ENCODE results near the gene ARHGEF25. TPM values are rescaled to one million over a fixed set of nuclear protein-coding genes. Genes with fewer than 3 reads are reported as not detected.

The ARHGEF25 gene
- total RNA-seq, 1 donor from 2014 or later, result 18.4 TPM

DNA sequence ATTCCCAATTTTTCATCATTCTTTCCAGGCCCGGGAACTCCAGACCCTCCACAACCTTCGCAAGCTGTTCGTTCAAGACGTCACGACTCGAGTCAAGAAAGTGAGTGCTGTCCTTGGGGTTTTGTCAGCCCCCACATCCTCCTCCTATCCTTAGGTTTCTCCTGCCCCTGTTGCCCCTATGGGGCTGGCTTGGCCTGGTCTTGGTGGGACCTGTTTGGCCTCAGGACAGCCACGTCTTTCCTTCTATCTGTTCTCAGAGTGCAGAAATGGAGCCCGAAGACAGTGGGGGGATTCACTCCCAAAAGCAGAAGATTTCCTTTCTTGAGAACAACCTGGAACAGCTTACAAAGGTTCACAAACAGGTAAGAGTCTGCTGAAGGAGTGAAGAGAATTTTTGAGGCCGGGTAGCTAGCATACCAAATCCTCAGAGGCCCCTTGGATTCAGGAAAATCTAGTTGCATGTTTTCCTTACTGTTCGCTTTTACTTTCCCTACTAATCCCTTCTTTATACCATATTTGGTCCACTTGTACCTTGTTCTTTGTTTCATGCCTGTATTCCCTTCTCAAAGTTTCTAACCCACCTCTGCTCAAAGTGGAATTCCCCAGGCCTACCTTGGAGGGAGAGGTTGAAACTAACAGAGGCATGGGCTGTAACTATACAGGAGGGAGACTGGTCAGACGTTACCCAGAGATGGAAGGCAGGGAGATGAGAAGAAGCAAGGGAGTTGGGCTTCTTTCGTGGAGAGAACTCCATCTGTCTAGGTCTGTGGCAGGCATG, 33.1 kb upstream of the ARHGEF25 start:
- TF ChIP-seq, protein P1, sequence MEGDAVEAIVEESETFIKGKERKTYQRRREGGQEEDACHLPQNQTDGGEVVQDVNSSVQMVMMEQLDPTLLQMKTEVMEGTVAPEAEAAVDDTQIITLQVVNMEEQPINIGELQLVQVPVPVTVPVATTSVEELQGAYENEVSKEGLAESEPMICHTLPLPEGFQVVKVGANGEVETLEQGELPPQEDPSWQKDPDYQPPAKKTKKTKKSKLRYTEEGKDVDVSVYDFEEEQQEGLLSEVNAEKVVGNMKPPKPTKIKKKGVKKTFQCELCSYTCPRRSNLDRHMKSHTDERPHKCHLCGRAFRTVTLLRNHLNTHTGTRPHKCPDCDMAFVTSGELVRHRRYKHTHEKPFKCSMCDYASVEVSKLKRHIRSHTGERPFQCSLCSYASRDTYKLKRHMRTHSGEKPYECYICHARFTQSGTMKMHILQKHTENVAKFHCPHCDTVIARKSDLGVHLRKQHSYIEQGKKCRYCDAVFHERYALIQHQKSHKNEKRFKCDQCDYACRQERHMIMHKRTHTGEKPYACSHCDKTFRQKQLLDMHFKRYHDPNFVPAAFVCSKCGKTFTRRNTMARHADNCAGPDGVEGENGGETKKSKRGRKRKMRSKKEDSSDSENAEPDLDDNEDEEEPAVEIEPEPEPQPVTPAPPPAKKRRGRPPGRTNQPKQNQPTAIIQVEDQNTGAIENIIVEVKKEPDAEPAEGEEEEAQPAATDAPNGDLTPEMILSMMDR (IDR thresholded peaks at IDR 0.05; ENCODE audit: unreplicated experiment), result no peak
- Mint-ChIP-seq H3K27me3 (peaks cover 2% of the 10 kb centered on the region), H3K36me3 (ENCODE audit: insufficient read depth) (no peaks in the 10 kb centered on the region), H3K9me3 (ENCODE audit: low read depth) (no peaks in the 10 kb centered on the region), H3K4me1 (ENCODE audit: low read depth) (no peaks in the 10 kb centered on the region), H3K4me3 (ENCODE audit: low read depth) (no peak overlapping the region), H3K27ac (no peak overlapping the region)
- DNase-seq (ENCODE audit: low spot score, unreplicated experiment), result no peak

- Mint-ChIP-seq H3K4me1 (ENCODE audit: low read depth) (no peaks in the 10 kb centered on the region), H3K27me3 (peaks cover 6% of the 10 kb centered on the region)
These were observed 32.2 kb upstream of the ARHGEF25 start for GRCh38 chr12:57579011-57579410.

GRCh38 chr12:57579677-57580465, 31.4 kb upstream of the ARHGEF25 start:
- H3K4me1 Mint-ChIP-seq (ENCODE audit: low read depth), result no peaks in the 10 kb centered on the region
- no peak for DNase-seq (ENCODE audit: low spot score, unreplicated experiment)
- H3K36me3 Mint-ChIP-seq (ENCODE audit: insufficient read depth), result no peaks in the 10 kb centered on the region
- no peak overlapping the region for H3K4me3 Mint-ChIP-seq (ENCODE audit: low read depth)
- no peak overlapping the region for H3K27ac Mint-ChIP-seq
- H3K9me3 Mint-ChIP-seq (ENCODE audit: low read depth), result no peaks in the 10 kb centered on the region
- H3K27me3 Mint-ChIP-seq, result peaks cover 14% of the 10 kb centered on the region
- TF ChIP-seq, protein P1 (IDR thresholded peaks at IDR 0.05; ENCODE audit: unreplicated experiment), result no peak

More at GRCh38 chr12:57579011-57579410, 32.2 kb upstream of the ARHGEF25 start:
- no peak for DNase-seq (ENCODE audit: low spot score, unreplicated experiment)
- H3K27ac Mint-ChIP-seq, result no peak overlapping the region
- no peaks in the 10 kb centered on the region for H3K36me3 Mint-ChIP-seq (ENCODE audit: insufficient read depth)
- TF ChIP-seq, protein P1 (IDR thresholded peaks at IDR 0.05; ENCODE audit: unreplicated experiment), result no peak
- H3K4me3 Mint-ChIP-seq (ENCODE audit: low read depth), result no peak overlapping the region
- H3K9me3 Mint-ChIP-seq (ENCODE audit: low read depth), result no peaks in the 10 kb centered on the region

DNA sequence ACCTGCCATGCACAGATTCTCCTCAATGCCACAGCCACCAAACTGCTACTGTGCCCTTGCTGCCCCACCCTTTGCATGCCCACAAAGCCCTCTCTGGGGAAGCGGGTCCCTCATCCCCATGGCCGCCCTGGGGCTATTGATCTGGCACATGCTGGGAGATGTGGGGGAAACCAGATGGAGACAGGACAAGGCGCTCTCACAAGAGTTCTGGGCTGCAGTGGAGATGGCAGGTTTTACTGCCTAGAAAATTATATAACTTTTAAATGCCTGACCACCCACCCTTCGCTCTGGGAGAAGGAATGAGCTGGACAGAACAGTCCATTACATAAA, 30.8 kb upstream of the ARHGEF25 start:
- TF ChIP-seq, protein P1 (IDR thresholded peaks at IDR 0.05; ENCODE audit: unreplicated experiment), result no peak
- Mint-ChIP-seq H3K4me1 (ENCODE audit: low read depth) (no peaks in the 10 kb centered on the region), H3K4me3 (ENCODE audit: low read depth) (no peak overlapping the region), H3K36me3 (ENCODE audit: insufficient read depth) (no peaks in the 10 kb centered on the region), H3K27ac (no peak overlapping the region), H3K9me3 (ENCODE audit: low read depth) (no peaks in the 10 kb centered on the region), H3K27me3 (peaks cover 20% of the 10 kb centered on the region)
- no peak for DNase-seq (ENCODE audit: low spot score, unreplicated experiment)

DNA sequence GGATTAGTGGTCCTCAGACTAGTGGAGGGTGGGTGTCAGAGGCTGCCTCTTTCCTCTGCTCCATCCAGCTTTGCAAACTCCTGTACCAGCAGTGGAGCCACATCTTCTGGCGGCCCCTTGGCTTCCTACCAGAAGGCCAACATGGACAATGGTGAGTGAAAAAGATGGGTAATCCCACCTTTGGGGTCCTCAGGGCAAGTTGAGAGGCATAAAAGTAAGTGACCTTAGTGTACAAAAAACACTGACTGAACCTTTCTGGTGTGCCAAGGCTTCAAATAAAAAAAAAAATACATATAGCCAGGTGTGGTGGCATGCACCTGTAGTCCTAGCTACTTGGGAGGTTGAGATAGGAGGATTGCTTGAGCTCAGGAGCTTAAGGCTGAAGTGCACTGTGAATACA, 29.4 kb upstream of the ARHGEF25 start:
- peaks cover 22% of the 10 kb centered on the region for H3K27me3 Mint-ChIP-seq
- H3K9me3 Mint-ChIP-seq (ENCODE audit: low read depth), result no peaks in the 10 kb centered on the region
- H3K4me1 Mint-ChIP-seq (ENCODE audit: low read depth), result no peaks in the 10 kb centered on the region
- H3K4me3 Mint-ChIP-seq (ENCODE audit: low read depth), result no peak overlapping the region
- no peaks in the 10 kb centered on the region for H3K36me3 Mint-ChIP-seq (ENCODE audit: insufficient read depth)
- H3K27ac Mint-ChIP-seq, result no peak overlapping the region
- TF ChIP-seq, protein P1 (IDR thresholded peaks at IDR 0.05; ENCODE audit: unreplicated experiment), result no peak
- DNase-seq (ENCODE audit: low spot score, unreplicated experiment), result no peak

Measured in progenitor cell of endocrine pancreas (in vitro differentiated cells).